Body of pancreas (tissue), 4 donors: ENCODE results near the gene CCN2. TPM values are rescaled to one million over a fixed set of nuclear protein-coding genes. Genes with fewer than 3 reads are reported as not detected.

Experiments used
- ATAC-seq: fragments of 150-250 bp; one replicate; pipeline ENCODE4 v1.9.1; 2016
- DNase-seq, 4 donors: peaks; one replicate each; pipeline ENCODE4 v3.0.0-alpha.2; 2019
- H3K27ac ChIP-seq, 4 donors: fragments of 200-600 bp; sonication (generic); 1 replicate in 3 of 4; 2 replicates in 1 of 4; pipeline versions ENCODE4 v1.5.1 to v1.6.1; 2016 to 2019; ENCODE audit warnings: mild to moderate bottlenecking in 1 of 4, mixed read lengths in 1 of 4, moderate library complexity in 1 of 4
- H3K27me3 ChIP-seq, 2 donors: fragments of 200-600 bp; sonication (generic); one replicate each; pipeline ENCODE4 v1.6.0; 2016; ENCODE audit warnings: mild to moderate bottlenecking in 1 of 2
- H3K36me3 ChIP-seq, 2 donors: fragments of 200-600 bp; sonication (generic); replicated peaks in 1 of 2; 2 replicates each; pipeline ENCODE4 v1.5.1; 2016; ENCODE audit warnings: low read depth in 2 of 2; ENCODE audit not compliant: insufficient read depth in 1 of 2
- H3K4me1 ChIP-seq: fragments of 200-600 bp; sonication (generic); one replicate; pipeline ENCODE4 v1.6.0; 2016
- H3K4me3 ChIP-seq, 2 donors: fragments of 200-600 bp; sonication (generic); 1 replicate in 1 of 2; 2 replicates in 1 of 2; pipeline ENCODE4 v1.5.1; 2016 to 2019
- H3K9me3 ChIP-seq, 3 donors: fragments of 200-600 bp; sonication (generic); 1 replicate in 2 of 3; 2 replicates in 1 of 3; pipeline ENCODE4 v1.5.1; 2016
- POLR2A ChIP-seq, 3 donors: fragments of 450-650 bp; IDR thresholded peaks; one replicate each; pipeline ENCODE4 v1.6.1; 2016; ENCODE audit warnings: antibody characterized with exemption in 3 of 3, mild to moderate bottlenecking in 2 of 3
- WGBS, 2 donors: methylation state at CpG; one replicate each; pipeline ENCODE4 v1.1.5; 2017; 5-methylcytosine and 5-hydroxymethylcytosine counted together
- intact Hi-C: fragments of 100-400 bp; cut with DNase I; formaldehyde crosslinking; loops from one replicate; pipeline ENCODE4 v1.15.1; 2023
- total RNA-seq, 2 donors: library from RNA; depleted of rRNA; stranded (reverse); fragments of >200 nt; gene quantifications; one replicate each; pipeline ENCODE4 v1.1.0, GENCODE V29; 2016
- TF ChIP-seq, protein P1 (sequence below), 7 experiments: fragments of 450-650 bp in 4 of 7; fragments of 200-600 bp in 3 of 7; sonication (generic) in 3 of 7; IDR thresholded peaks; one replicate each; pipeline ENCODE4 v1.5.1; 2016 to 2019; ENCODE audit warnings: antibody characterized with exemption in 7 of 7

Gene CCN2
- total RNA-seq, 2 donors from 2014 or later, result 109 to 203 TPM

DNA sequence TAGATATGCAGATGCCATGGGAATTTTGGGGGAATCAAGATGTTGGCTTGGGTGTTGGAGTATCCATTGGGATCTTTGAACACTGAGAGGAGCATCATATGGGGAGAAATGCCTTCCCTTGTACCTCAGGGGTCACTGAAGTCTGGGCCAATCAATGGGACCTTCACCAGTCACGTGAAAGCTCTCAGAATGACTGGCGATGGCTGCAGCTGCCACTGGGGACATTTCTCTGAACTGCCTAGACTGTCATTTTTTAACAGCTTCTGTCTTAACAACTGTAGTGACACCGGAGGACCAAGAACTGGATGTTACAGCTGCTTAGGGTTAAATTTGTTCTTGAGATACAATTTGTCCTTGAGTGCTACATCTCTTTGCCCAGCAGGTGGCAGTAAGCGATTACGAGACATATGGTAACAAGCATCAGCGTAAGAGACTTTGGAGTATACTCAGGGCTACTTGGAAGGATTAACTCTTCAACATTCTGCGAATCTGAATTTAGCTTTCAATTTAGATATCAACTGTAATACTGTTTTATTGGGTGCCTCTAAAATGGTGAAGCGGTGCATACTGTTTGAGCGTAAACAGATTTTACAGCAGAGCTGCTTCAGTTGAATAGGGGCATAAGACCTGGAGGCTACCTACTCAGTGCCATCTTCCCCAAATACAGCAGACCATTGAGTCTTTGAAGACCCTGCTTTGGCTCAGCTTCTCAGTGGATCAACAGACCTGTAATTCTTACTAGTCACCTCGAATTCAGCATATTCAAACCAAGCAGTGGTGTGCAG lies 36.0 kb downstream of the CCN2 start:
- no peaks in the 10 kb centered on the region for H3K9me3 ChIP-seq
- WGBS, 2 donors, result 17 to 18% methylated on average over 10 of the region's 10 CpGs
- H3K4me1 ChIP-seq, result no peaks in the 10 kb centered on the region
- no peak overlapping the region for H3K4me3 ChIP-seq
- H3K36me3 ChIP-seq, result no peaks in the 10 kb centered on the region
- H3K27me3 ChIP-seq, result no peaks in the 10 kb centered on the region
- intact Hi-C loops, result loop anchor here (10.0 kb wide), 2 partner anchors 130 to 220 kb away; no protein-coding TSS in a partner anchor
- TF ChIP-seq, protein P1, sequence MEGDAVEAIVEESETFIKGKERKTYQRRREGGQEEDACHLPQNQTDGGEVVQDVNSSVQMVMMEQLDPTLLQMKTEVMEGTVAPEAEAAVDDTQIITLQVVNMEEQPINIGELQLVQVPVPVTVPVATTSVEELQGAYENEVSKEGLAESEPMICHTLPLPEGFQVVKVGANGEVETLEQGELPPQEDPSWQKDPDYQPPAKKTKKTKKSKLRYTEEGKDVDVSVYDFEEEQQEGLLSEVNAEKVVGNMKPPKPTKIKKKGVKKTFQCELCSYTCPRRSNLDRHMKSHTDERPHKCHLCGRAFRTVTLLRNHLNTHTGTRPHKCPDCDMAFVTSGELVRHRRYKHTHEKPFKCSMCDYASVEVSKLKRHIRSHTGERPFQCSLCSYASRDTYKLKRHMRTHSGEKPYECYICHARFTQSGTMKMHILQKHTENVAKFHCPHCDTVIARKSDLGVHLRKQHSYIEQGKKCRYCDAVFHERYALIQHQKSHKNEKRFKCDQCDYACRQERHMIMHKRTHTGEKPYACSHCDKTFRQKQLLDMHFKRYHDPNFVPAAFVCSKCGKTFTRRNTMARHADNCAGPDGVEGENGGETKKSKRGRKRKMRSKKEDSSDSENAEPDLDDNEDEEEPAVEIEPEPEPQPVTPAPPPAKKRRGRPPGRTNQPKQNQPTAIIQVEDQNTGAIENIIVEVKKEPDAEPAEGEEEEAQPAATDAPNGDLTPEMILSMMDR (IDR thresholded peaks at IDR 0.05), result peak; percentile 65 to 86 (median 81)
- no peak for TF ChIP-seq POLR2A (IDR thresholded peaks at IDR 0.05)
- peak; percentile 78 for ATAC-seq
- DNase-seq, result peak; percentile 74 to 83 (median 80)
- H3K27ac ChIP-seq, result no peak overlapping the region

DNA sequence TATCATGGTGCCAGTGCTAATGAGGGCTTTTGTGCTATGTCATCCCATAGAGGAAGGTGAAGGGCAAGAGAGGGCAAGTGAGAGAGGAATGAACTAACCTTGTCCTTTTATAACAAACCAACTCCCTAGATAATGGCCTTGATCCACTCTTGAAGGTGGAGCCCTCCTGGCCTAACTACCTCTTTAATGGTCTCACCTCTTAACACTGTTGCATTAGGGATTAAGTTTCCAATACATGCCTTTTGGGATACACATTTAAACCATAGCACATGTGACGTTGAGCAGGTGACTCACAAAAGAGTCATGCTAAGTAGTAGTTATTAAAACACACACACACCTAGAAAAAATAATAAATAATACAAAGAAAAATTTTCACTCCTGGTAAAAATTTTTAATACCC lies 36.9 kb downstream of the CCN2 start:
- Histone ChIP-seq H3K9me3 (no peaks in the 10 kb centered on the region), H3K27ac (no peak overlapping the region), H3K36me3 (no peaks in the 10 kb centered on the region), H3K4me3 (no peak overlapping the region), H3K27me3 (no peaks in the 10 kb centered on the region), H3K4me1 (no peaks in the 10 kb centered on the region)
- DNase-seq (no peak), ATAC-seq (no peak)
- no peak for TF ChIP-seq POLR2A (IDR thresholded peaks at IDR 0.05)
- TF ChIP-seq, protein P1 (IDR thresholded peaks at IDR 0.05), result no peak
- intact Hi-C loops, result loop anchor here (10.0 kb wide), 2 partner anchors 129 to 219 kb away; no protein-coding TSS in a partner anchor
- 14 to 23% methylated on average over 1 of the region's 1 CpG for WGBS, 2 donors

DNA sequence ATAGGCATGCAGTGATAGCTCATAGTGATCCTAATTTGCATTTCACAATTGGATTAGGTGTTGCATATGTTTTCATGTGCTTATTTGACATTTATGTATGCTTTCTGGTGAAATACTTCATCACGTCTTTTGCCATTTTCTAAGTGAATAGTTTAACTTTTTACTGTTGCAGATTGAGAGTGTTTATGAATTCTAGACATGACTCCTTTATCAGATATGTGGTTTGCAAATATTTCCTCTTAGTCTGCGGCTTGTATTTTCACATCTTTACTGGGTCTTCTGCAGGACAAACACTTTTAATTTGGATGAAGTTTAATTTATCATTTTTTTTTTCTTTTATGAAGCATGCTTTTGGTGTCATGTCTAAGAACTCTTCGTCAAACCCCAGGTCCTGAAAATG lies 39.2 kb downstream of the CCN2 start:
- Histone ChIP-seq H3K4me3 (no peak overlapping the region), H3K27ac (no peak overlapping the region), H3K27me3 (no peaks in the 10 kb centered on the region), H3K36me3 (no peaks in the 10 kb centered on the region), H3K4me1 (no peaks in the 10 kb centered on the region), H3K9me3 (no peaks in the 10 kb centered on the region)
- DNase-seq, result no peak
- 41% methylated on average over 3 of the region's 3 CpGs for WGBS, 2 donors
- TF ChIP-seq, protein P1 (IDR thresholded peaks at IDR 0.05), result no peak
- TF ChIP-seq POLR2A (IDR thresholded peaks at IDR 0.05), result no peak
- intact Hi-C loops, result loop anchor here (10.0 kb wide), 2 partner anchors 127 to 217 kb away; no protein-coding TSS in a partner anchor
- ATAC-seq, result no peak

- TF ChIP-seq POLR2A (IDR thresholded peaks at IDR 0.05), result no peak
- TF ChIP-seq, protein P1 (IDR thresholded peaks at IDR 0.05), result no peak
- Histone ChIP-seq H3K27me3 (no peaks in the 10 kb centered on the region), H3K4me3 (no peak overlapping the region), H3K4me1 (no peaks in the 10 kb centered on the region), H3K27ac (no peak overlapping the region), H3K36me3 (no peaks in the 10 kb centered on the region), H3K9me3 (no peaks in the 10 kb centered on the region)
- 31 to 45% methylated on average over 4 of the region's 4 CpGs for WGBS, 2 donors
- DNase-seq (no peak), ATAC-seq (no peak)
- intact Hi-C loops, result loop anchor here (10.0 kb wide), 2 partner anchors 126 to 216 kb away; no protein-coding TSS in a partner anchor
Observed at GRCh38 chr6:131910956-131911355, 40.2 kb downstream of the CCN2 start.
